ENCODE data around the gene RIMS4. TPM values are rescaled to one million over a fixed set of nuclear protein-coding genes. Genes with fewer than 3 reads are reported as not detected.
A peak's percentile ranks its signal among the peaks of the same experiment; 100 is the strongest.

Gene RIMS4
- total RNA-seq, 4 donors from 2014 or later: 2.8 to 13.8 (median 7.9) TPM

DNA sequence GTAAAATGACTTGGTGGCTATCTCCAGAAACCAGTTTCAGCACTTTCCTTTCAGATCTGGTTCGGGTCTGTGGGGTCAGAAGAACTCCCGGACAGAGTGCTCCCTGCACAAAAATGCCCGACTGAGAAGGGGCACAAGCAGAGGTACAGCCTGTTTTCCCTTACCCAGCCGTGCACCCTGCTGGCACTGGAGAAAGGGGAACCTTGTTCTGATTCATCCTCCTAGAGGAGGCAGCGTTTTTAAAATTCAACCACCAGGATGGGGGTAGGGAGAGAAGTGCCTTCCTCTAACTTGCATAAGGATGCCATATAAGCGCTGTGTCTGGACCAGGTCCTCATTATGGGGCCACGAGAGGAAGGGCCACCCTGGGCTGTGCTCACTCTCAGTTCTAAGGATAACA lies 17.6 kb downstream of the RIMS4 start:
- Histone ChIP-seq H3K9me3 (no peaks in the 10 kb centered on the region), H3K4me3 (replicated peaks in 1 of 3) (no peak overlapping the region), H3K4me1 (no peaks in the 10 kb centered on the region), H3K27me3 (no peaks in the 10 kb centered on the region), H3K27ac (no peak overlapping the region), H3K36me3 (no peaks in the 10 kb centered on the region)
- DNase-seq: no peak
- intact Hi-C loops (cut with DNase I): no loop called here
- TF ChIP-seq CTCF (IDR thresholded peaks at IDR 0.05) (no peak), POLR2A (IDR thresholded peaks at IDR 0.05) (no peak)
- 76 to 86% methylated on average over 7 of the region's 7 CpGs for WGBS, 2 donors

DNA sequence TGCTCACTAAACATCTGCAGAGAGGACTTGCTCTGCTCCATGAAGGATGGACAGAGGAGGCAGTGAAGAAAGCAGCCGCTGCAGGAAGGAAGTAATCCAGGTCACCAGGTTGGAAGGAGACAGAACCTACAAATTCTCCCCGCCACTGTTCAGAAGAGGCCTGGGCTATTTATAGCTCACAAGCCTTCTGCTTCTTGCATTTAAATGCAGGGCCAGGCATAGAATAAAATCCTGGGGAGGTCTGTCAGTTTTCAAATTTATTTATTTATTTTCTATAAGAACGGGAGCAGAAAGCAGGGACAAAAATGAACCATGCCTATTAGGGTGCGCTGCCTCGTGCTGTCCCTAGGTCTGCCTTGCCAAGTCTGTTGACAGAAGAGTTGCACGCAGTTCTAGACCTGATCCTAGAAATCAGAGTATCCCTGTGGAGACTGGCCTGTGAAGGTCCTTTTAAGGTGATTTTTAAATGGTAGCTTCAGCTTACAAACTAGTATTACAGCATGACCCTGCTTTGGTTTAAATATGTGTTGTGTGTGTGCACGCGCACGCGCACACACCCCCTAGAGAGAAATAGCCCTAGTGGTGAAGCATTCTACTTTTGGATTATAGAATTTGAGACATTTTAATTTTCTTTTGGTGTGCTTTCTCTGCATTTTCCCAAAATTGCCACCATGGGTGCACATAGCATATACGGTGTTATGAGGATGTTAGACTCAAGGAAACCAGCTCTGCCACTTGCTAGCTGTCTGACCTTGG lies 19.5 kb downstream of the RIMS4 start:
- TF ChIP-seq CTCF (IDR thresholded peaks at IDR 0.05) (no peak), POLR2A (IDR thresholded peaks at IDR 0.05) (no peak)
- no peaks in the 10 kb centered on the region for H3K4me1 ChIP-seq
- no peaks in the 10 kb centered on the region for H3K9me3 ChIP-seq
- H3K27ac ChIP-seq: no peak overlapping the region
- no peaks in the 10 kb centered on the region for H3K27me3 ChIP-seq
- 80 to 84% methylated on average over 11 of the region's 11 CpGs for WGBS, 2 donors
- no peak overlapping the region for H3K4me3 ChIP-seq (replicated peaks in 1 of 3)
- intact Hi-C loops (cut with DNase I): no loop called here
- H3K36me3 ChIP-seq: no peaks in the 10 kb centered on the region
- DNase-seq: no peak

GRCh38 chr20:44788706-44789456 lies 21.5 kb downstream of the RIMS4 start:
- no peak overlapping the region for H3K4me3 ChIP-seq (replicated peaks in 1 of 3)
- no peak for DNase-seq
- intact Hi-C loops (cut with DNase I): no loop called here
- 90 to 93% methylated on average over 10 of the region's 10 CpGs for WGBS, 2 donors
- H3K27me3 ChIP-seq: no peaks in the 10 kb centered on the region
- no peaks in the 10 kb centered on the region for H3K4me1 ChIP-seq
- no peaks in the 10 kb centered on the region for H3K36me3 ChIP-seq
- H3K27ac ChIP-seq: no peak overlapping the region
- no peaks in the 10 kb centered on the region for H3K9me3 ChIP-seq
- TF ChIP-seq POLR2A (IDR thresholded peaks at IDR 0.05) (no peak), CTCF (IDR thresholded peaks at IDR 0.05) (no peak)

- WGBS, 2 donors: 92 to 94% methylated on average over 7 of the region's 7 CpGs
- H3K9me3 ChIP-seq: no peaks in the 10 kb centered on the region
- H3K4me3 ChIP-seq (replicated peaks in 1 of 3): no peak overlapping the region
- no peak overlapping the region for H3K27ac ChIP-seq
- TF ChIP-seq POLR2A (IDR thresholded peaks at IDR 0.05): no peak
- no peak for TF ChIP-seq CTCF (IDR thresholded peaks at IDR 0.05)
- no peaks in the 10 kb centered on the region for H3K4me1 ChIP-seq
- no peak for DNase-seq
- H3K27me3 ChIP-seq: no peaks in the 10 kb centered on the region
- intact Hi-C loops (cut with DNase I): no loop called here
- H3K36me3 ChIP-seq: no peaks in the 10 kb centered on the region
Measured at GRCh38 chr20:44787299-44787698, 23.0 kb downstream of the RIMS4 start.

DNA sequence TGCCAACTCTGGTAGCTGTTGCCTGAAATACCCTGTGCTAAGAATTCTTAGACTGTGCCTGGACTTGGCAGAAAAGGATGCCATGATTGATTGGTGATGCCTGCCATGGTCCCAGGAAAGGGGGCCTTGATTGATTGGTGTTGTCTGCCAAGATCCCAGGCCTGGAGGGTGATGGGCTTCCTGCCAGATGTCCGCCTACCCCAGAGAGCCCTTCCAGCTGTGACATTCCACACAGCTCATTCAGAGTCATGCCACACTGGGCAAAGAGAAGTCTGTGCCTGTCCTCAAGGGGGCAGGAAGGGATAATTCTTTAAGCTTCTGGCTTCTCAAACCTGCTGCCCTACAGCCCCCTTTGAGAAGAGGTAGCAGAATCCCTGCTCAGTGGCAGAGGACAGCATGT lies 24.6 kb downstream of the RIMS4 start:
- Histone ChIP-seq H3K27ac (no peak overlapping the region), H3K4me3 (replicated peaks in 1 of 3) (no peak overlapping the region), H3K9me3 (no peaks in the 10 kb centered on the region), H3K36me3 (no peaks in the 10 kb centered on the region), H3K27me3 (no peaks in the 10 kb centered on the region), H3K4me1 (no peaks in the 10 kb centered on the region)
- 0% methylated on average over 1 of the region's 1 CpG for WGBS, 2 donors
- intact Hi-C loops (cut with DNase I): no loop called here
- DNase-seq: peak; percentile 49 to 72
- peak in 3 of 6 experiments; percentile 26 to 41 (median 39) for TF ChIP-seq CTCF (IDR thresholded peaks at IDR 0.05)
- no peak for TF ChIP-seq POLR2A (IDR thresholded peaks at IDR 0.05)

Measured in thyroid gland (tissue), 4 donors.